Sigmoid colon (tissue), 4 donors: Measurements from ENCODE around the gene RABEP2.

Experiments
- EP300 ChIP-seq, 4 donors: sonication (generic); formaldehyde crosslinking; IDR thresholded peaks; one replicate each; pipeline ENCODE4 v1.6.1; 2017; ENCODE audit warnings: antibody characterized with exemption in 4 of 4
- POLR2AphosphoS5 ChIP-seq, 4 donors: sonication (generic); formaldehyde crosslinking; IDR thresholded peaks; one replicate each; pipeline ENCODE4 v1.6.1; 2017; ENCODE audit warnings: antibody characterized with exemption in 4 of 4
- TF ChIP-seq, protein P1 (sequence below), 4 experiments: fragments of 450-650 bp in 3 of 4; fragments of 200-600 bp in 1 of 4; IDR thresholded peaks; one replicate each; pipeline ENCODE4 v1.5.1; 2016 to 2019; ENCODE audit warnings: antibody characterized with exemption in 4 of 4, mild to moderate bottlenecking in 3 of 4, moderate library complexity in 2 of 4

DNA sequence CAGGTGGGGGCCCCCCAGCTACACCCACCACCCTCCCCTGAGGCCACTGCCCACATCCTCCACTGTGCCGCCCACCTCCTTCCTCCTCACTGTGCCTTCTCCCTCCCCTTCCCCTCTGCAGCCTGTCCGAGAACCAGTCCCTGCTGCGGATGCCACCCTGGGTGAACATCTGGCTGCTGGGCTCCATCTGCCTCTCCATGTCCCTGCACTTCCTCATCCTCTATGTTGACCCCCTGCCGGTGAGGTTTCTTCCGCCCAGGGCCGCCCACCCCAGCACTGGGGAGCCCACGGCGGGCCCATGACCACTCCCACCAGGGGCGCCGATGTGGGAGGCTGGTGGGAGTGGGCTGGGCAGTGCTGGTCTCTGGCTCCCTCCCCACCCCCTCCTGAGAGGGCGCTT is 22.1 kb downstream of the RABEP2 start:
- TF ChIP-seq EP300 (IDR thresholded peaks at IDR 0.05), result no peak
- TF ChIP-seq, protein P1, sequence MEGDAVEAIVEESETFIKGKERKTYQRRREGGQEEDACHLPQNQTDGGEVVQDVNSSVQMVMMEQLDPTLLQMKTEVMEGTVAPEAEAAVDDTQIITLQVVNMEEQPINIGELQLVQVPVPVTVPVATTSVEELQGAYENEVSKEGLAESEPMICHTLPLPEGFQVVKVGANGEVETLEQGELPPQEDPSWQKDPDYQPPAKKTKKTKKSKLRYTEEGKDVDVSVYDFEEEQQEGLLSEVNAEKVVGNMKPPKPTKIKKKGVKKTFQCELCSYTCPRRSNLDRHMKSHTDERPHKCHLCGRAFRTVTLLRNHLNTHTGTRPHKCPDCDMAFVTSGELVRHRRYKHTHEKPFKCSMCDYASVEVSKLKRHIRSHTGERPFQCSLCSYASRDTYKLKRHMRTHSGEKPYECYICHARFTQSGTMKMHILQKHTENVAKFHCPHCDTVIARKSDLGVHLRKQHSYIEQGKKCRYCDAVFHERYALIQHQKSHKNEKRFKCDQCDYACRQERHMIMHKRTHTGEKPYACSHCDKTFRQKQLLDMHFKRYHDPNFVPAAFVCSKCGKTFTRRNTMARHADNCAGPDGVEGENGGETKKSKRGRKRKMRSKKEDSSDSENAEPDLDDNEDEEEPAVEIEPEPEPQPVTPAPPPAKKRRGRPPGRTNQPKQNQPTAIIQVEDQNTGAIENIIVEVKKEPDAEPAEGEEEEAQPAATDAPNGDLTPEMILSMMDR (IDR thresholded peaks at IDR 0.05), result no peak
- no peak for TF ChIP-seq POLR2AphosphoS5 (IDR thresholded peaks at IDR 0.05)
